OCI-LY7 (cell line): Measurements from ENCODE around the gene DNAJC6.

Source experiments
- CTCF ChIP-seq: fragments of 200-600 bp; sonication (generic); conservative IDR thresholded peaks from 2 replicates; pipeline ENCODE4 v1.5.1; 2014; ENCODE audit warnings: mild to moderate bottlenecking, antibody characterized with exemption, low read length, moderate library complexity, mixed read lengths
- EZH2phosphoT487 ChIP-seq: fragments of 200-600 bp; sonication (generic); IDR thresholded peaks from 2 replicates; pipeline ENCODE4 v1.6.1; 2018; ENCODE audit warnings: low read depth, borderline replicate concordance, mild to moderate bottlenecking, mixed run types, antibody characterized with exemption, low read length, moderate library complexity, mixed read lengths

- TF ChIP-seq CTCF, result no peak
- TF ChIP-seq EZH2phosphoT487, result no peak
Measured at GRCh38 chr1:65422241-65423203, 113.2 kb downstream of the DNAJC6 start.
